Gastrocnemius medialis (tissue), 4 donors: Measurements from ENCODE around the gene KIF13A.

ENCODE experiments used
- POLR2A ChIP-seq, 2 donors: fragments of 450-650 bp; IDR thresholded peaks; one replicate each; pipeline ENCODE4 v1.6.1; 2017; ENCODE audit warnings: antibody characterized with exemption in 2 of 2, mild to moderate bottlenecking in 2 of 2, moderate library complexity in 2 of 2
- TF ChIP-seq, protein P1 (sequence below), 5 experiments: fragments of 450-650 bp in 3 of 5; fragments of 200-600 bp in 2 of 5; sonication (generic) in 2 of 5; IDR thresholded peaks in 4 of 5; conservative IDR thresholded peaks in 1 of 5; 1 replicate in 4 of 5; 2 replicates in 1 of 5; pipeline ENCODE4 v1.5.1; 2016 to 2019; ENCODE audit warnings: antibody characterized with exemption in 5 of 5, mild to moderate bottlenecking in 3 of 5, moderate library complexity in 3 of 5

DNA sequence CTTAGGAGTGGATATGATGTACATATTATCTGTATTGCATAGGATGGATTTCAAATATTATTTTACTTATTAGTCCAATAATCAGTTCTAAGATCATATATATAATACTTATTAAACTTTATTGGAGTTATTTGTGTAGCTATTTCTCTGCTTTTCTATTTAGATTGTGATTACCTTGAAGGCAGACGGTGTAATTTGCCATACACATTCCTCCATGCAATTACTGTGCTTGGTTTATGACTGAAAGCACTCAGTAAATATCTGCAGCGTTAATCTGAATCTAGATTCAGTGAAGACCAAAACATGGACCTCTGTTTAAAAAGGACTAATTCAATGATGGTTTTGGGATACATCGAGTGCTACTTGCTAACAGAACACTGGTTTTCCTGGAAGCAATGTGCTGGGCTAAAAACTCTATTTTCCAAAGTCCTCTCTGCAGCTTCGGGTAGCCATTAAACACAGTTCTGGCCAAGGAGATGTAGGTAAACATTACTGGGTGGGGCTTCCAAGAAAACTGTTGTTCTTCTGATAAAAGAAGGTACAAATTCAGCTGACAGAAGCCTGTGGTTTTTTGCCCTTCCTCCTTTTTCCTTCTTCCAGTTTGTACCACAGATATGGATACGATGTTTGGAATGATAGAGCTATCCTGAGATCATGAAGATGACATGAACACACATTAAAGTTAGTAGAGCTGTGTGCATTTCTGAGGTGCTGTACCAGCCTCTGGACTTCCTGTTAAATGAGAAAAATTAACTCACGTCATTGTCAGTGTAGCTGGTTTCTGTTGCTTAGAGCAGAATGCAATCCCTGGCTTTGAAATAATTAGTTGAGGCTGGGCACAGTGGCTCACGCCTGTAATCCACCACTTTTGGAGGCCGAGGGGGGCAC lies 144.3 kb downstream of the KIF13A start:
- TF ChIP-seq, protein P1, sequence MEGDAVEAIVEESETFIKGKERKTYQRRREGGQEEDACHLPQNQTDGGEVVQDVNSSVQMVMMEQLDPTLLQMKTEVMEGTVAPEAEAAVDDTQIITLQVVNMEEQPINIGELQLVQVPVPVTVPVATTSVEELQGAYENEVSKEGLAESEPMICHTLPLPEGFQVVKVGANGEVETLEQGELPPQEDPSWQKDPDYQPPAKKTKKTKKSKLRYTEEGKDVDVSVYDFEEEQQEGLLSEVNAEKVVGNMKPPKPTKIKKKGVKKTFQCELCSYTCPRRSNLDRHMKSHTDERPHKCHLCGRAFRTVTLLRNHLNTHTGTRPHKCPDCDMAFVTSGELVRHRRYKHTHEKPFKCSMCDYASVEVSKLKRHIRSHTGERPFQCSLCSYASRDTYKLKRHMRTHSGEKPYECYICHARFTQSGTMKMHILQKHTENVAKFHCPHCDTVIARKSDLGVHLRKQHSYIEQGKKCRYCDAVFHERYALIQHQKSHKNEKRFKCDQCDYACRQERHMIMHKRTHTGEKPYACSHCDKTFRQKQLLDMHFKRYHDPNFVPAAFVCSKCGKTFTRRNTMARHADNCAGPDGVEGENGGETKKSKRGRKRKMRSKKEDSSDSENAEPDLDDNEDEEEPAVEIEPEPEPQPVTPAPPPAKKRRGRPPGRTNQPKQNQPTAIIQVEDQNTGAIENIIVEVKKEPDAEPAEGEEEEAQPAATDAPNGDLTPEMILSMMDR (IDR thresholded peaks at IDR 0.05 in 4 of 5, conservative IDR thresholded peaks at IDR 0.05 in 1 of 5) = no peak
- TF ChIP-seq POLR2A (IDR thresholded peaks at IDR 0.05) = no peak
